Measurements from ENCODE around the gene RHOU.
"Not testable (repeated sequence)": the region's sequence is repeated elsewhere in the genome, so short reads cannot be mapped to it uniquely, and the experiment has no call there.

RHOU gene

DNA sequence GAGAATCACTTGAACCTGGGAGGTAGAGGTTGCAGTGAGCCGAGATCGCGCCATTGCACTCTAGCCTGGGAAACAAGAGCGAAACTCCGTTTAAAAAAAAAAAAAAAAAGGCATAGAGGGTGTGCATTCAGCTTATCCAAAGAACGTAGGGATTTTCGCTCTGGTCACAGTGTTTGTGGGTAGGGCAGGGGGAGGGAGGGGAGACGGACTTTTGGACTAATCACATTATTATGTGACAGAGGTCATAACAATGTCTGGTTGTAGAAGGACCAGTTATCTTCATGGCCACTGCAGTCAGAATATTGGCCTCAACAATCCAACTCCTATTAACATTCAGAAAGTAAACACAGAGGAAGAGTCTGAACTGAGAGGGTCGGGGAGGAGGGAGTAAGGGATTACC, 25.7 kb downstream of the RHOU start:
- peaks cover 14% of the 10 kb centered on the region for H3K27me3 Mint-ChIP-seq
- no peaks in the 10 kb centered on the region for H3K36me3 Mint-ChIP-seq (ENCODE audit: low read depth)
- H3K4me1 Mint-ChIP-seq, result peaks cover 5% of the 10 kb centered on the region
- DNase-seq (no peak), ATAC-seq (no peak)
- H3K9me3 Mint-ChIP-seq, result no peaks in the 10 kb centered on the region
- no peak overlapping the region for H3K27ac Mint-ChIP-seq
- H3K4me3 Mint-ChIP-seq, result no peak overlapping the region

- Mint-ChIP-seq H3K9me3 (no peaks in the 10 kb centered on the region), H3K27ac (no peak overlapping the region), H3K27me3 (peaks cover 3% of the 10 kb centered on the region), H3K4me1 (peaks cover 8% of the 10 kb centered on the region), H3K4me3 (no peak overlapping the region), H3K36me3 (ENCODE audit: low read depth) (no peaks in the 10 kb centered on the region)
- no peak for ATAC-seq
- DNase-seq, result no peak
Observed at GRCh38 chr1:228763561-228763960, 28.3 kb downstream of the RHOU start.

DNA sequence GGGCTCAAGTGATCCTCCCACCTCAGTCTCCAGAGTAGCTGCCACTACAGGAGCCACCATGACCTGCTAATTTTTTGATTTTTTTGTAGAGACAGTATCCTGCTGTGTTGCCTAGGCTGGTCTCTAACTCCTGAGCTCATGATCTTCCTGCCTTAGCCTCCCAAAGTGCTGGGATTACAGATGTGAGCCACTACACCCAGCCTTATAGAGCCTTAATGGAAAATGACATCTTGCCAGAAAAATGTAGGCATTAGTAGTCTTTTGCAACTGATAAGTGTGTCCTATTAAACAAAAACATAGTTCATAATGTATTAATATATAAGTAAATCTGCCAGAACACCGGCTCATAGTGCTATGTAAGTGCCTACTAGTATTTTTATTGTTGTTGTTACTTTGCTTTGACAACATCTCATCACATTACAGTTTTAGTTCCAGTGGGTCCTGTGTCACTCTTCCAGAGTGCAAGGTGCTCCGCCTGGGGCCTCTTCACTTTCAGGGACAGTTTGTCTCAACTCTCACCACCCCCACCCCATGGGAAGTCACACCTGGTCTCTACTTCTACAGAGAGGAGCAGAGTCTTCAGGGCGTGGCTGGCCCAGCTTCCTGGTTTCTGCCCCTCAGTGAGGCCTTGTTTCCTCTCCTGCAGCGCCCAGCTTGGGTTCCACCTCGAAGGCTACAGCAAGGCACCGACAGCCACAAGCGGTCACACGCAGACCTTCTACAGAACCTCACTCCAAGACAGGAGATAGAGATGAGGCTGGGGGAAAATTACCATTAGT, 30.1 kb downstream of the RHOU start:
- DNase-seq (peak; percentile 5), ATAC-seq (peak; percentile 36)
- no peak overlapping the region for H3K27ac Mint-ChIP-seq
- no peaks in the 10 kb centered on the region for H3K9me3 Mint-ChIP-seq
- H3K4me3 Mint-ChIP-seq, result no peak overlapping the region
- peaks cover 8% of the 10 kb centered on the region for H3K4me1 Mint-ChIP-seq
- H3K27me3 Mint-ChIP-seq, result peaks cover 3% of the 10 kb centered on the region
- H3K36me3 Mint-ChIP-seq (ENCODE audit: low read depth), result no peaks in the 10 kb centered on the region

DNA sequence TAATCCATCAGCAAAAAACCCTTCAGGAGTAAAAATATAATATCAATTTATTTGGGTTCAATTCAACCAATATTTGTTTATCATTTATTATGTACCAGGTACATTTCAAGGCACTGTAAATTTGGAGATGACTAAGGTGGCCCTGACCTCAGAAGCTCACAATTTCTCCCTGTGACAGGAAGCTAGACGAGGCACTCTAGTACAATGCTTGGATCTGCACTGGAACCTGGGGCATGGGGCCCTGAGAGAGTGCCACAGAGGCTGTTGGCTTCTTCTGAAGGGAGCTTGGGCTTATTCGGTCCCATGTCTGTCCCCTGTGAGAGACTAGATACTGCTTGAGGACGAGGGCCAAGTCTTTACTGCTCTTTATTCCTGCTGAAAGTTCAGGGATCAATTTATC, 31.5 kb downstream of the RHOU start:
- no peak for DNase-seq
- Mint-ChIP-seq H3K27ac (no peak overlapping the region), H3K9me3 (no peaks in the 10 kb centered on the region), H3K4me3 (no peak overlapping the region), H3K4me1 (peaks cover 8% of the 10 kb centered on the region), H3K27me3 (peaks cover 3% of the 10 kb centered on the region), H3K36me3 (ENCODE audit: low read depth) (no peaks in the 10 kb centered on the region)
- ATAC-seq, result no peak

DNA sequence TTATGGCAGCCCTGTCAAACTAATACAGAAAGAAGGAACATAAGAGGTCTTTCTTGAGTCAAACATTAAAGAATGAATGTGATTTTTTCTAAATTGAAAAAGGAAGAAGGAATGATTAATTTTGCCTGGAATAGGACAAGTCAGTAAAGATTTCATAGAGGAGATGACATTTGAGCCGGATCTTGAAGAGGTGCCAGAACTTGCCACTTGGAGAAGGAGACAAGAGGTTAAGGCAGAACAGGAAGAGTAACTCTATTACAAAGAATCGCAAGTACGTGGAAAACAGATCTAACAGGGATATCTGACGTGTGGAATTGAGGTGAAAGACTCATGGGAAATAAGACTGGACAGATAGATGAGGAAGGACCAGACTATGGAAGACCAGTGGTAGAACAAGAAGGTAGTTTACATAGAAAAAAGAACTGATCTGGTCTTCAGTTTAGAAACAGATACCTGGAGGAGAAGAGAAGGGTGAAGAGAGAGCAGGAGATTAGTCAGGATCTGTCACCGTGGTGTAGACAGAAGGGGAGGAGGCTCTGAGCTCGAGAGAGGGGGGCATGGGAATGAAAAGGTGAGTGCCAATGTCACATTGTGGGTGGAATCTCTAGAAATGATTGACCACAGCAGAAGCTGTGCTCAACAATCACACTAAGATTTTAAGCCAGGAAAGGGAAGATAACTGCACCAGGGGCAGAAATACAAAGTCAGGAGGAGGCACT, 32.5 kb downstream of the RHOU start:
- Mint-ChIP-seq H3K4me3 (no peak overlapping the region), H3K27me3 (peaks cover 3% of the 10 kb centered on the region), H3K36me3 (ENCODE audit: low read depth) (no peaks in the 10 kb centered on the region), H3K4me1 (peaks cover 8% of the 10 kb centered on the region), H3K27ac (no peak overlapping the region), H3K9me3 (no peaks in the 10 kb centered on the region)
- ATAC-seq (no peak), DNase-seq (no peak)

GRCh38 chr1:228768355-228769000, 33.2 kb downstream of the RHOU start:
- no peaks in the 10 kb centered on the region for H3K9me3 Mint-ChIP-seq
- no peak for ATAC-seq
- DNase-seq, result no peak
- H3K4me1 Mint-ChIP-seq, result peaks cover 8% of the 10 kb centered on the region
- no peak overlapping the region for H3K27ac Mint-ChIP-seq
- peaks cover 3% of the 10 kb centered on the region for H3K27me3 Mint-ChIP-seq
- H3K36me3 Mint-ChIP-seq (ENCODE audit: low read depth), result no peaks in the 10 kb centered on the region
- no peak overlapping the region for H3K4me3 Mint-ChIP-seq

DNA sequence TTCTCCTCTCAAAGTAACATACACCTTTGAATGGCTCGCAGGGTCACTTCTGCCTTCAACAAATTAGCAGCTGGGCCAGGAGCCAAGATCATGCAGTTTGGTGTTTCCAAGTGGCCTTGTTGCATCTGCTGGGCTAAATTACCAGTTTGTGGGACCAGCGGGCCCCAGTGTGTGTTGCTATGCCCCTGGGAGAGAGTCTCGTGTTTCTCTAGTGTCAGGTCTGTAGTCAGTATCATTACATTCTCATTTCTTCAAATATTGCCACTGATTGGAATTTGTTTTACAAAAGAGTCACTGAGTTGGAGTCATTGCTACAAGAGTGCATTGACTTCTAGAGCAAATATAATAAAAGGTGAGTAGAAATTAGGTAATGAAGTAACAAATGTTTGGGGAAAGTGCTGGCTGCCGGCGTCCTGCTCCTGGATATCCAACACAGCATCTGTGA, 35.5 kb downstream of the RHOU start:
- DNase-seq, result no peak
- Mint-ChIP-seq H3K4me1 (peaks cover 6% of the 10 kb centered on the region), H3K27me3 (peaks cover 3% of the 10 kb centered on the region), H3K4me3 (no peak overlapping the region), H3K36me3 (ENCODE audit: low read depth) (no peaks in the 10 kb centered on the region), H3K27ac (no peak overlapping the region), H3K9me3 (no peaks in the 10 kb centered on the region)
- ATAC-seq, result no peak

GRCh38 chr1:228772516-228773212, 37.4 kb downstream of the RHOU start:
- Mint-ChIP-seq H3K27me3 (peaks cover 3% of the 10 kb centered on the region), H3K27ac (no peak overlapping the region), H3K4me3 (no peak overlapping the region), H3K36me3 (ENCODE audit: low read depth) (no peaks in the 10 kb centered on the region), H3K4me1 (peaks cover 6% of the 10 kb centered on the region), H3K9me3 (no peaks in the 10 kb centered on the region)
- DNase-seq, result no peak
- ATAC-seq, result no peak

DNA sequence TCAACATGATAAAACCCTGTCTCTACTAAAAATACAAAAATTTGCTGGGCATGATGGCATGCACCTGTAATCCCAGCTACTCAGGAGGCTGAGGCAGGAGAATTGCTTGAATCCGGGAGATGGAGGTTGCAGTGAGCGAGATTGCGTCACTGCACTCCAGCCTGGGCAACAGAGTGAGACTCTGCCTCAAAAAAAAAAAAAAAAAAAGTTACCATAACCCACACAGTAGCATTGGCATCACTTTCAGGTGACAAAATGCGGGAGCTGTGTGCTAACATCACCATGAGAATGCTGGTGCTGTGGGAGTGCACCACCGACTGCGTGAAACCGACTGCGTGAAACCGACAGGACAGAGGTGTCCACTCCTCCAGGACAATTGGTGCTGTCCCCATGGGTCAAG, 40.7 kb downstream of the RHOU start:
- not testable (repeated sequence) for H3K27me3 Mint-ChIP-seq; ATAC-seq; H3K36me3 Mint-ChIP-seq (ENCODE audit: low read depth); H3K4me3 Mint-ChIP-seq; H3K27ac Mint-ChIP-seq; DNase-seq; H3K9me3 Mint-ChIP-seq; H3K4me1 Mint-ChIP-seq

DNA sequence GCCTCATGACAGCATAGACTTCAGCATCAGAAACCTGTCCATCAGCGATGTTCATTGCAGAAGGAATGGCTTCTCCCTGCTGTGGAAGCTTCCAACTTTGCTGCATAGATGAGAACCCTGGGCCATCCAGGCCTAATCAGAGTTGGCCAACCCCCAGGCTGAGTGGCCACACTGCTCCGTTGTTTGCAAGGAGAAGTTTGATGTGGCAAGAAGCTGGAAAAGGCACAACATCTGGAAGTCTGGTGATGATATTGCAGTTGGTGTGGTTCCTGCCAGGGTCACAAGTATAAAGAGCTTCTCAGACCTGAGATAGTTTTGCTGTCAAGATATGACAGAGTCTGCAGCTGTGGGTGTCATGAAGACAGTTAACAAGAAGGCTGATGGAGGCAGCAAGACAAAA, 41.2 kb downstream of the RHOU start:
- ATAC-seq (no peak), DNase-seq (no peak)
- H3K27me3 Mint-ChIP-seq, result no peaks in the 10 kb centered on the region
- H3K4me3 Mint-ChIP-seq, result no peak overlapping the region
- H3K27ac Mint-ChIP-seq, result no peak overlapping the region
- no peaks in the 10 kb centered on the region for H3K9me3 Mint-ChIP-seq
- no peaks in the 10 kb centered on the region for H3K36me3 Mint-ChIP-seq (ENCODE audit: low read depth)
- peaks cover 3% of the 10 kb centered on the region for H3K4me1 Mint-ChIP-seq

- H3K36me3 Mint-ChIP-seq (ENCODE audit: low read depth), result no peaks in the 10 kb centered on the region
- H3K27ac Mint-ChIP-seq, result no peak overlapping the region
- ATAC-seq (no peak), DNase-seq (no peak)
- no peak overlapping the region for H3K4me3 Mint-ChIP-seq
- no peaks in the 10 kb centered on the region for H3K9me3 Mint-ChIP-seq
- no peaks in the 10 kb centered on the region for H3K27me3 Mint-ChIP-seq
- peaks cover 3% of the 10 kb centered on the region for H3K4me1 Mint-ChIP-seq
Observed at GRCh38 chr1:228777236-228777635, 42.0 kb downstream of the RHOU start.

GRCh38 chr1:228778026-228778425, 42.7 kb downstream of the RHOU start:
- Mint-ChIP-seq H3K9me3 (no peaks in the 10 kb centered on the region), H3K27me3 (no peaks in the 10 kb centered on the region), H3K4me1 (peaks cover 3% of the 10 kb centered on the region), H3K27ac (no peak overlapping the region), H3K36me3 (ENCODE audit: low read depth) (no peaks in the 10 kb centered on the region), H3K4me3 (no peak overlapping the region)
- DNase-seq (no peak), ATAC-seq (no peak)

GRCh38 chr1:228778466-228778865, 43.2 kb downstream of the RHOU start:
- Mint-ChIP-seq H3K9me3 (no peaks in the 10 kb centered on the region), H3K4me1 (peaks cover 3% of the 10 kb centered on the region), H3K36me3 (ENCODE audit: low read depth) (no peaks in the 10 kb centered on the region), H3K27ac (no peak overlapping the region), H3K27me3 (no peaks in the 10 kb centered on the region), H3K4me3 (no peak overlapping the region)
- ATAC-seq, result no peak
- no peak for DNase-seq

GRCh38 chr1:228778961-228779360, 43.7 kb downstream of the RHOU start:
- Mint-ChIP-seq H3K9me3 (no peaks in the 10 kb centered on the region), H3K4me3 (no peak overlapping the region), H3K4me1 (peaks cover 3% of the 10 kb centered on the region), H3K27me3 (no peaks in the 10 kb centered on the region), H3K27ac (no peak overlapping the region), H3K36me3 (ENCODE audit: low read depth) (no peaks in the 10 kb centered on the region)
- DNase-seq (no peak), ATAC-seq (no peak)

All from activated naive CD8-positive, alpha-beta T cell treated with anti-CD3 and anti-CD28 coated beads, Interleukin-2, amount 50 U/mL, for 24 hours (primary cell).